Measurements from ENCODE around the gene VAV3. TPM values are rescaled to one million over a fixed set of nuclear protein-coding genes. Genes with fewer than 3 reads are reported as not detected.

VAV3 gene
- polyA plus RNA-seq, 3 donors from 2014 or later = 17.6 to 19.4 (median 18.8) TPM

- H3K36me3 Mint-ChIP-seq = no peaks in the 10 kb centered on the region
- H3K4me1 Mint-ChIP-seq = no peaks in the 10 kb centered on the region
- peaks cover 0 to 5% (median 0%) of the 10 kb centered on the region in 3 donors for H3K27me3 Mint-ChIP-seq (ENCODE audit: low read depth in 3 of 3)
- H3K27ac Mint-ChIP-seq = no peak overlapping the region
- H3K9me3 Mint-ChIP-seq = no peaks in the 10 kb centered on the region
- no peak for DNase-seq
- H3K4me3 Mint-ChIP-seq = no peak overlapping the region
Observed at GRCh38 chr1:107549152-107549810, 415.7 kb downstream of the VAV3 start.

GRCh38 chr1:107548276-107548675 is 416.7 kb downstream of the VAV3 start:
- H3K27ac Mint-ChIP-seq = no peak overlapping the region
- H3K4me3 Mint-ChIP-seq = no peak overlapping the region
- DNase-seq = no peak
- peaks cover 0 to 5% (median 2%) of the 10 kb centered on the region in 3 donors for H3K27me3 Mint-ChIP-seq (ENCODE audit: low read depth in 3 of 3)
- H3K36me3 Mint-ChIP-seq = no peaks in the 10 kb centered on the region
- H3K4me1 Mint-ChIP-seq = no peaks in the 10 kb centered on the region
- no peaks in the 10 kb centered on the region for H3K9me3 Mint-ChIP-seq

- Mint-ChIP-seq H3K4me3 (no peak overlapping the region), H3K27me3 (ENCODE audit: low read depth in 3 of 3) (peaks cover 0 to 4% (median 2%) of the 10 kb centered on the region in 3 donors), H3K4me1 (no peaks in the 10 kb centered on the region), H3K27ac (no peak overlapping the region), H3K9me3 (no peaks in the 10 kb centered on the region), H3K36me3 (no peaks in the 10 kb centered on the region)
- no peak for DNase-seq
Observed at GRCh38 chr1:107547363-107548155, 417.4 kb downstream of the VAV3 start.

- DNase-seq = no peak
- Mint-ChIP-seq H3K27me3 (ENCODE audit: low read depth in 3 of 3) (peaks cover 0 to 9% (median 2%) of the 10 kb centered on the region in 3 donors), H3K9me3 (no peaks in the 10 kb centered on the region), H3K36me3 (no peaks in the 10 kb centered on the region), H3K4me3 (no peak overlapping the region), H3K27ac (no peak overlapping the region), H3K4me1 (no peaks in the 10 kb centered on the region)
Observed at GRCh38 chr1:107546576-107546975, 418.4 kb downstream of the VAV3 start.

GRCh38 chr1:107545879-107546278 is 419.1 kb downstream of the VAV3 start:
- no peaks in the 10 kb centered on the region for H3K4me1 Mint-ChIP-seq
- no peak for DNase-seq
- no peaks in the 10 kb centered on the region for H3K36me3 Mint-ChIP-seq
- peaks cover 0 to 7% (median 2%) of the 10 kb centered on the region in 3 donors for H3K27me3 Mint-ChIP-seq (ENCODE audit: low read depth in 3 of 3)
- H3K4me3 Mint-ChIP-seq = no peak overlapping the region
- no peak overlapping the region for H3K27ac Mint-ChIP-seq
- no peaks in the 10 kb centered on the region for H3K9me3 Mint-ChIP-seq

- Mint-ChIP-seq H3K27ac (no peak overlapping the region), H3K36me3 (no peaks in the 10 kb centered on the region), H3K9me3 (no peaks in the 10 kb centered on the region), H3K27me3 (ENCODE audit: low read depth in 3 of 3) (peaks cover 0 to 7% (median 2%) of the 10 kb centered on the region in 3 donors), H3K4me3 (no peak overlapping the region), H3K4me1 (no peaks in the 10 kb centered on the region)
- DNase-seq = no peak
Observed at GRCh38 chr1:107545056-107545577, 419.9 kb downstream of the VAV3 start.

GRCh38 chr1:107544285-107544684 is 420.7 kb downstream of the VAV3 start:
- Mint-ChIP-seq H3K27ac (no peak overlapping the region), H3K36me3 (no peaks in the 10 kb centered on the region), H3K27me3 (ENCODE audit: low read depth in 3 of 3) (peaks cover 0 to 7% (median 2%) of the 10 kb centered on the region in 3 donors), H3K9me3 (no peaks in the 10 kb centered on the region), H3K4me3 (no peak overlapping the region), H3K4me1 (no peaks in the 10 kb centered on the region)
- DNase-seq = no peak

GRCh38 chr1:107541412-107541811 is 423.6 kb downstream of the VAV3 start:
- H3K4me3 Mint-ChIP-seq = no peak overlapping the region
- H3K27ac Mint-ChIP-seq = no peak overlapping the region
- H3K9me3 Mint-ChIP-seq = no peaks in the 10 kb centered on the region
- peaks cover 0 to 11% (median 2%) of the 10 kb centered on the region in 3 donors for H3K27me3 Mint-ChIP-seq (ENCODE audit: low read depth in 3 of 3)
- no peak for DNase-seq
- H3K4me1 Mint-ChIP-seq = no peaks in the 10 kb centered on the region
- H3K36me3 Mint-ChIP-seq = no peaks in the 10 kb centered on the region

- H3K4me3 Mint-ChIP-seq = no peak overlapping the region
- DNase-seq = no peak
- no peaks in the 10 kb centered on the region for H3K36me3 Mint-ChIP-seq
- H3K27me3 Mint-ChIP-seq (ENCODE audit: low read depth in 3 of 3) = peaks cover 0 to 14% (median 0%) of the 10 kb centered on the region in 3 donors
- no peak overlapping the region for H3K27ac Mint-ChIP-seq
- H3K9me3 Mint-ChIP-seq = no peaks in the 10 kb centered on the region
- no peaks in the 10 kb centered on the region for H3K4me1 Mint-ChIP-seq
Observed at GRCh38 chr1:107538502-107538901, 426.5 kb downstream of the VAV3 start.

GRCh38 chr1:107536266-107536665 is 428.7 kb downstream of the VAV3 start:
- H3K9me3 Mint-ChIP-seq = no peaks in the 10 kb centered on the region
- H3K27me3 Mint-ChIP-seq (ENCODE audit: low read depth in 3 of 3) = peaks cover 0 to 10% (median 2%) of the 10 kb centered on the region in 3 donors
- no peak for DNase-seq
- no peaks in the 10 kb centered on the region for H3K36me3 Mint-ChIP-seq
- no peak overlapping the region for H3K4me3 Mint-ChIP-seq
- H3K27ac Mint-ChIP-seq = no peak overlapping the region
- no peaks in the 10 kb centered on the region for H3K4me1 Mint-ChIP-seq

- no peak overlapping the region for H3K4me3 Mint-ChIP-seq
- no peak overlapping the region for H3K27ac Mint-ChIP-seq
- H3K9me3 Mint-ChIP-seq = no peaks in the 10 kb centered on the region
- no peaks in the 10 kb centered on the region for H3K4me1 Mint-ChIP-seq
- H3K27me3 Mint-ChIP-seq (ENCODE audit: low read depth in 3 of 3) = peaks cover 0 to 16% (median 3%) of the 10 kb centered on the region in 3 donors
- DNase-seq = no peak
- H3K36me3 Mint-ChIP-seq = no peaks in the 10 kb centered on the region
Observed at GRCh38 chr1:107535091-107535490, 429.9 kb downstream of the VAV3 start.

GRCh38 chr1:107534632-107535031 is 430.3 kb downstream of the VAV3 start:
- no peak for DNase-seq
- H3K27ac Mint-ChIP-seq = no peak overlapping the region
- H3K9me3 Mint-ChIP-seq = no peaks in the 10 kb centered on the region
- H3K27me3 Mint-ChIP-seq (ENCODE audit: low read depth in 3 of 3) = peaks cover 0 to 16% (median 3%) of the 10 kb centered on the region in 3 donors
- no peaks in the 10 kb centered on the region for H3K36me3 Mint-ChIP-seq
- H3K4me1 Mint-ChIP-seq = no peaks in the 10 kb centered on the region
- H3K4me3 Mint-ChIP-seq = no peak overlapping the region

GRCh38 chr1:107533436-107533835 is 431.5 kb downstream of the VAV3 start:
- Mint-ChIP-seq H3K36me3 (no peaks in the 10 kb centered on the region), H3K27ac (no peak overlapping the region), H3K9me3 (no peaks in the 10 kb centered on the region), H3K27me3 (ENCODE audit: low read depth in 3 of 3) (peaks cover 0 to 16% (median 3%) of the 10 kb centered on the region in 3 donors), H3K4me1 (no peaks in the 10 kb centered on the region), H3K4me3 (no peak overlapping the region)
- no peak for DNase-seq

GRCh38 chr1:107532318-107532717 is 432.7 kb downstream of the VAV3 start:
- Mint-ChIP-seq H3K4me1 (no peaks in the 10 kb centered on the region), H3K9me3 (no peaks in the 10 kb centered on the region), H3K27me3 (ENCODE audit: low read depth in 3 of 3) (peaks cover 0 to 16% (median 3%) of the 10 kb centered on the region in 3 donors), H3K36me3 (no peaks in the 10 kb centered on the region), H3K4me3 (no peak overlapping the region), H3K27ac (no peak overlapping the region)
- no peak for DNase-seq
